ENCODE results near the gene CHRNA5.

- TF ChIP-seq CTCF (IDR thresholded peaks at IDR 0.05 in 8 of 11, conservative IDR thresholded peaks at IDR 0.05 in 3 of 11): no peak
- no peak for TF ChIP-seq POLR2AphosphoS5 (IDR thresholded peaks at IDR 0.05)
Measured at GRCh38 chr15:78552597-78552996, 12.7 kb upstream of the CHRNA5 start.

Measured in spleen (tissue), 7 donors.